Sigmoid colon (tissue), 7 donors: ENCODE measurements around the gene EPHA8. TPM values are rescaled to one million over a fixed set of nuclear protein-coding genes. Genes with fewer than 3 reads are reported as not detected.

Experiments
- DNase-seq: peaks from one replicate; pipeline ENCODE4 v3.0.0-alpha.2; 2019
- H3K27ac ChIP-seq, 4 donors: fragments of 200-600 bp; sonication (generic); one replicate each; pipeline ENCODE4 v1.5.1; 2016 to 2019; ENCODE audit warnings: mild to moderate bottlenecking in 1 of 4
- H3K27me3 ChIP-seq, 3 donors: fragments of 200-600 bp; sonication (generic); one replicate each; pipeline ENCODE4 v1.5.1; 2019; ENCODE audit warnings: mild to moderate bottlenecking in 1 of 3
- H3K36me3 ChIP-seq, 4 donors: fragments of 200-600 bp; sonication (generic); one replicate each; pipeline ENCODE4 v1.5.1; 2016 to 2019
- H3K4me1 ChIP-seq, 4 donors: fragments of 200-600 bp; sonication (generic); one replicate each; pipeline ENCODE4 v1.5.1; 2017 to 2019
- H3K4me3 ChIP-seq, 4 donors: fragments of 200-600 bp; sonication (generic); one replicate each; pipeline ENCODE4 v1.5.1; 2017 to 2019; ENCODE audit warnings: mild to moderate bottlenecking in 2 of 4, moderate library complexity in 1 of 4
- H3K9me3 ChIP-seq, 4 donors: fragments of 200-600 bp in 3 of 4; sonication (generic) in 3 of 4; one replicate each; pipeline versions ENCODE4 v1.5.1 to v1.6.1; 2013 to 2019
- CTCF ChIP-seq, 4 experiments: fragments of 450-650 bp in 3 of 4; fragments of 200-600 bp in 1 of 4; IDR thresholded peaks; one replicate each; pipeline ENCODE4 v1.5.1; 2016 to 2019; ENCODE audit warnings: antibody characterized with exemption in 4 of 4, mild to moderate bottlenecking in 3 of 4, moderate library complexity in 2 of 4
- EP300 ChIP-seq, 4 donors: sonication (generic); formaldehyde crosslinking; IDR thresholded peaks; one replicate each; pipeline ENCODE4 v1.6.1; 2017; ENCODE audit warnings: antibody characterized with exemption in 4 of 4
- POLR2A ChIP-seq, 2 donors: fragments of 450-650 bp; IDR thresholded peaks; one replicate each; pipeline ENCODE4 v1.6.1; 2016; ENCODE audit warnings: antibody characterized with exemption in 2 of 2, mild to moderate bottlenecking in 2 of 2, moderate library complexity in 2 of 2
- POLR2AphosphoS5 ChIP-seq, 4 donors: sonication (generic); formaldehyde crosslinking; IDR thresholded peaks; one replicate each; pipeline ENCODE4 v1.6.1; 2017; ENCODE audit warnings: antibody characterized with exemption in 4 of 4
- WGBS, 2 donors: extraction: QIAGEN DNeasy Blood & Tissue Kit; methylation state at CpG; one replicate each; pipeline ENCODE4 v1.1.7; 2013; 5-methylcytosine and 5-hydroxymethylcytosine counted together
- intact Hi-C: fragments of 100-400 bp; cut with DNase I; formaldehyde crosslinking; loops from one replicate; pipeline ENCODE4 v1.15.1; 2023
- polyA plus RNA-seq, 3 donors: library from polyadenylated mRNA; stranded (reverse); fragments of 200-250 nt; gene quantifications; one replicate each; pipeline ENCODE4 v1.2.3, GENCODE V29; 2013
- total RNA-seq, 4 donors: library from RNA; depleted of rRNA; stranded (reverse); fragments of >200 nt; gene quantifications; one replicate each; pipeline ENCODE4 v1.1.0, GENCODE V29; 2016
- donor health status: healthy with polysubstance abuse.
- donor health status: Bipolar disorder and iron deficiency.
- donor health status: healthy.

EPHA8 gene
- total and polyA plus RNA-seq, 7 donors = not detected

DNA sequence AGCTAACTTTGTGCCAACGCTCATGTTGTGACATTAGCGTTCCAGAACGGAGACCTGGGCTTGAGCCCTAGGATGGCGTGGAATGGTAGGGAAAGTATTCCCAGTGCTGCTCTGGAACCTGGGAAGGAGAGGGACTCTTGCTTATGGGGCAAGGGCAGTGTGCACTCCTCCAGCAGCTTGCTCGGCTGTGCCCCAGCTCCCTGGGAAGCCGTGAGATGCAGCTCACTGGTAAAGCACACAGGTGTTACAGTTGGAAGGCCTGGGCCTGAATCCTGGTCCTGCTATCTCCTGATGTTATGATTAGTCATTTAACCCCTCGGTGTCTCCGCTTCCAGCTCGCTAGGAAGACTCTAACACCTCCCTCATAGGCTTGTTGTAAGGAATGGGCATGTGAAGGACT, 42.4 kb upstream of the EPHA8 start:
- peaks cover 6 to 96% (median 62%) of the 10 kb centered on the region in 4 donors for H3K36me3 ChIP-seq

DNA sequence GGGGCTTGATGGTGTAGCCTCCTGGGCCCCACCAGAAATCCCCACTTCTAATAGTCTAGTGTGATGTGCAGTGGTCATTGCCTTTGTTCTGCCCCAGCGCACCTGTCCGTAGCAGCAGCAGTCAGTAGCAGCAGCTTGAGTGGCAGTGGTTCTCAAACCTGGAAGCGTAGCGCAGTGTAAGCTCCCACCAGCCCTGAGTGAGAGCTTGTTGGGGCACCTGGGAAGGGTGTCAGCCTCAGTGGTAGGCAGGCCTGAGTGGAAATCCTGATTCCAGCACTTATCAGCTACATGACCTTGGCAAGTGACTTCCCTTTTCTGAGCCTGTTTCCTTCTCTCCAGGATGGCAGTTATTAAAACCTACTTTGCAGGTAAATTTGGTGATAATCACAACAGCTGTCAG, 41.6 kb upstream of the EPHA8 start:
- TF ChIP-seq POLR2AphosphoS5 (IDR thresholded peaks at IDR 0.05) (no peak), EP300 (IDR thresholded peaks at IDR 0.05) (no peak), POLR2A (IDR thresholded peaks at IDR 0.05) (no peak), CTCF (IDR thresholded peaks at IDR 0.05) (no peak)
- no peak for DNase-seq
- H3K27me3 ChIP-seq = no peaks in the 10 kb centered on the region
- intact Hi-C loops = no loop called here
- H3K9me3 ChIP-seq = no peaks in the 10 kb centered on the region
- H3K36me3 ChIP-seq = peaks cover 13 to 96% (median 67%) of the 10 kb centered on the region in 4 donors
- 97 to 98% methylated on average over 4 of the region's 4 CpGs for WGBS, 2 donors
- no peak overlapping the region for H3K4me3 ChIP-seq
- no peak overlapping the region for H3K27ac ChIP-seq
- H3K4me1 ChIP-seq = peaks cover 0 to 12% (median 9%) of the 10 kb centered on the region in 4 donors

More for the DNA sequence above, 42.4 kb upstream of the EPHA8 start:
- H3K4me1 ChIP-seq = peaks cover 0 to 12% (median 9%) of the 10 kb centered on the region in 4 donors
- intact Hi-C loops = no loop called here
- TF ChIP-seq CTCF (IDR thresholded peaks at IDR 0.05) = no peak
- no peak for TF ChIP-seq POLR2A (IDR thresholded peaks at IDR 0.05)
- TF ChIP-seq POLR2AphosphoS5 (IDR thresholded peaks at IDR 0.05) = no peak
- TF ChIP-seq EP300 (IDR thresholded peaks at IDR 0.05) = no peak
- no peaks in the 10 kb centered on the region for H3K9me3 ChIP-seq
- no peak overlapping the region for H3K4me3 ChIP-seq
- no peaks in the 10 kb centered on the region for H3K27me3 ChIP-seq
- no peak for DNase-seq
- H3K27ac ChIP-seq = no peak overlapping the region
- WGBS, 2 donors = 94 to 97% methylated on average over 9 of the region's 9 CpGs

GRCh38 chr1:22522221-22522743, 41.0 kb upstream of the EPHA8 start:
- WGBS, 2 donors = 97 to 98% methylated on average over 7 of the region's 7 CpGs
- Histone ChIP-seq H3K4me3 (no peak overlapping the region), H3K4me1 (peaks cover 0 to 12% (median 9%) of the 10 kb centered on the region in 4 donors), H3K9me3 (no peaks in the 10 kb centered on the region), H3K27me3 (no peaks in the 10 kb centered on the region), H3K36me3 (peaks cover 15 to 96% (median 72%) of the 10 kb centered on the region in 4 donors), H3K27ac (no peak overlapping the region)
- DNase-seq = no peak
- TF ChIP-seq POLR2A (IDR thresholded peaks at IDR 0.05) (no peak), EP300 (IDR thresholded peaks at IDR 0.05) (no peak), POLR2AphosphoS5 (IDR thresholded peaks at IDR 0.05) (no peak), CTCF (IDR thresholded peaks at IDR 0.05) (no peak)
- intact Hi-C loops = no loop called here

GRCh38 chr1:22524481-22524880, 38.8 kb upstream of the EPHA8 start:
- Histone ChIP-seq H3K9me3 (no peaks in the 10 kb centered on the region), H3K27me3 (no peaks in the 10 kb centered on the region), H3K27ac (no peak overlapping the region), H3K4me3 (no peak overlapping the region), H3K36me3 (peaks cover 15 to 85% (median 62%) of the 10 kb centered on the region in 4 donors), H3K4me1 (peaks cover 0 to 7% (median 1%) of the 10 kb centered on the region in 4 donors)
- no peak for TF ChIP-seq CTCF (IDR thresholded peaks at IDR 0.05)
- no peak for TF ChIP-seq EP300 (IDR thresholded peaks at IDR 0.05)
- no peak for TF ChIP-seq POLR2A (IDR thresholded peaks at IDR 0.05)
- WGBS, 2 donors = 71 to 83% methylated on average over 5 of the region's 5 CpGs
- no peak for DNase-seq
- intact Hi-C loops = no loop called here

DNA sequence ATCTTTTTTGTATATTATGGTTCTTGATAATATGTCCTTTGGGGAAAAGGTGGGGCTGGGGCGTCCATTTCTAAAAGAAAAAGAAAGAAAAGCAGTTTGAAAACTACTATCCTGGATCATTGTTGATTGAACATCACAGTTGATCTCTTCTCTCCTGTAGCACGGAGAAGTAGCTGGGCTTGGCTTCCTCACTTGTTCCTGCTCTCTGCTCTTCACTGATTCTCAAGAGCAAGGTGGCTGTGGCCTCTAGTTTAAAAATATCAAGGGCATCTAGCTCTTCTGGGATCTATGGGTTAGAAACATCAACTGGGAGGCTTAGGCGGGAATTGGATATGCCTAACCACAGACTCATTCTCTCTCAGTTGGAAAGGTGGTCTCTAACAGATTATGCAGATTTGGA, 38.1 kb upstream of the EPHA8 start:
- WGBS, 2 donors = 93 to 94% methylated on average over 3 of the region's 3 CpGs
- no peak for TF ChIP-seq EP300 (IDR thresholded peaks at IDR 0.05)
- TF ChIP-seq POLR2A (IDR thresholded peaks at IDR 0.05) = no peak
- TF ChIP-seq POLR2AphosphoS5 (IDR thresholded peaks at IDR 0.05) = no peak
- TF ChIP-seq CTCF (IDR thresholded peaks at IDR 0.05) = no peak
- H3K36me3 ChIP-seq = peaks cover 15 to 77% (median 57%) of the 10 kb centered on the region in 4 donors
- H3K27ac ChIP-seq = no peak overlapping the region
- no peaks in the 10 kb centered on the region for H3K27me3 ChIP-seq
- H3K4me1 ChIP-seq = peaks cover 0 to 15% (median 8%) of the 10 kb centered on the region in 4 donors
- intact Hi-C loops = no loop called here
- H3K9me3 ChIP-seq = no peaks in the 10 kb centered on the region
- no peak overlapping the region for H3K4me3 ChIP-seq
- no peak for DNase-seq
